GM12891 (cell line): ENCODE measurements around the gene APOL4.

ENCODE experiments used
- PAX5 ChIP-seq: IDR thresholded peaks from 2 replicates; pipeline ENCODE4 v1.6.1; 2011; ENCODE audit warnings: low read length, moderate library complexity, mild to moderate bottlenecking; ENCODE audit not compliant: insufficient read depth, severe bottlenecking
- POLR2A ChIP-seq: IDR thresholded peaks from 2 replicates; pipeline ENCODE4 v1.6.1; 2011; ENCODE audit warnings: low read depth, low read length, control low read depth
- POLR2AphosphoS5 ChIP-seq: IDR thresholded peaks from 2 replicates; pipeline ENCODE4 v1.6.1; 2011; ENCODE audit warnings: low read depth, low read length, control low read depth
- POU2F2 ChIP-seq: IDR thresholded peaks from 2 replicates; pipeline ENCODE4 v1.6.1; 2011; ENCODE audit warnings: low read depth, mild to moderate bottlenecking, control low read depth, low read length, moderate library complexity
- SPI1 ChIP-seq: IDR thresholded peaks from 2 replicates; pipeline ENCODE4 v1.6.1; 2011; ENCODE audit warnings: low read depth, low read length, control low read depth
- TAF1 ChIP-seq: IDR thresholded peaks from 2 replicates; pipeline ENCODE4 v1.6.1; 2011; ENCODE audit warnings: low read depth, low read length, control low read depth

GRCh38 chr22:36239150-36239400 lies 37.5 kb upstream of the APOL4 start:
- TF ChIP-seq POLR2AphosphoS5 = no peak
- TF ChIP-seq POLR2A = no peak
- no peak for TF ChIP-seq POU2F2
- TF ChIP-seq SPI1 = no peak
- no peak for TF ChIP-seq TAF1
- no peak for TF ChIP-seq PAX5
